ENCODE data around the gene NRXN3. TPM values are rescaled to one million over a fixed set of nuclear protein-coding genes. Genes with fewer than 3 reads are reported as not detected.

The NRXN3 gene
- total RNA-seq, 1 experiment from 2014 or later = not detected

GRCh38 chr14:78638926-78639325 lies 468.8 kb downstream of the NRXN3 start:
- no TSS peak for BruUV-seq (replicated peaks)
- peaks cover 63% of the 10 kb centered on the region for H3K27me3 Mint-ChIP-seq (ENCODE audit: unreplicated experiment)
- H3K27ac Mint-ChIP-seq (ENCODE audit: unreplicated experiment) = no peak overlapping the region
- intact Hi-C loops (cut with micrococcal nuclease; ENCODE audit: unreplicated experiment) = no loop called here
- no peaks in the 10 kb centered on the region for H3K4me1 Mint-ChIP-seq (ENCODE audit: low read depth, unreplicated experiment)
- H3K4me3 Mint-ChIP-seq (ENCODE audit: low read depth, unreplicated experiment) = no peak overlapping the region
- CTCF ChIA-PET = no interaction called here
- no peaks in the 10 kb centered on the region for H3K36me3 Mint-ChIP-seq (ENCODE audit: insufficient read depth, unreplicated experiment)
- H3K9me3 Mint-ChIP-seq (ENCODE audit: low read depth, unreplicated experiment) = no peaks in the 10 kb centered on the region
- DNase-seq = no peak
- no peak for TF ChIP-seq CTCF (IDR thresholded peaks at IDR 0.05; ENCODE audit: unreplicated experiment)

- CTCF ChIA-PET = no interaction called here
- no peaks in the 10 kb centered on the region for H3K36me3 Mint-ChIP-seq (ENCODE audit: insufficient read depth, unreplicated experiment)
- DNase-seq = no peak
- H3K9me3 Mint-ChIP-seq (ENCODE audit: low read depth, unreplicated experiment) = no peaks in the 10 kb centered on the region
- peaks cover 53% of the 10 kb centered on the region for H3K27me3 Mint-ChIP-seq (ENCODE audit: unreplicated experiment)
- BruUV-seq (replicated peaks) = no TSS peak
- H3K4me3 Mint-ChIP-seq (ENCODE audit: low read depth, unreplicated experiment) = no peak overlapping the region
- no peak for TF ChIP-seq CTCF (IDR thresholded peaks at IDR 0.05; ENCODE audit: unreplicated experiment)
- no peaks in the 10 kb centered on the region for H3K4me1 Mint-ChIP-seq (ENCODE audit: low read depth, unreplicated experiment)
- intact Hi-C loops (cut with micrococcal nuclease; ENCODE audit: unreplicated experiment) = no loop called here
- no peak overlapping the region for H3K27ac Mint-ChIP-seq (ENCODE audit: unreplicated experiment)
These were observed 474.8 kb downstream of the NRXN3 start for GRCh38 chr14:78644824-78645559.

GRCh38 chr14:78652727-78653126 lies 482.6 kb downstream of the NRXN3 start:
- CTCF ChIA-PET = no interaction called here
- TF ChIP-seq CTCF (IDR thresholded peaks at IDR 0.05; ENCODE audit: unreplicated experiment) = no peak
- Mint-ChIP-seq H3K36me3 (ENCODE audit: insufficient read depth, unreplicated experiment) (no peaks in the 10 kb centered on the region), H3K4me3 (ENCODE audit: low read depth, unreplicated experiment) (no peak overlapping the region), H3K4me1 (ENCODE audit: low read depth, unreplicated experiment) (no peaks in the 10 kb centered on the region), H3K9me3 (ENCODE audit: low read depth, unreplicated experiment) (peaks cover under 1% of the 10 kb centered on the region), H3K27ac (ENCODE audit: unreplicated experiment) (no peak overlapping the region), H3K27me3 (ENCODE audit: unreplicated experiment) (peaks cover 65% of the 10 kb centered on the region)
- BruUV-seq (replicated peaks) = no TSS peak
- intact Hi-C loops (cut with micrococcal nuclease; ENCODE audit: unreplicated experiment) = no loop called here
- DNase-seq = no peak

GRCh38 chr14:78653173-78653572 lies 483.0 kb downstream of the NRXN3 start:
- no peaks in the 10 kb centered on the region for H3K4me1 Mint-ChIP-seq (ENCODE audit: low read depth, unreplicated experiment)
- no TSS peak for BruUV-seq (replicated peaks)

More at GRCh38 chr14:78653173-78653572, 483.0 kb downstream of the NRXN3 start:
- Mint-ChIP-seq H3K27me3 (ENCODE audit: unreplicated experiment) (peaks cover 69% of the 10 kb centered on the region), H3K4me3 (ENCODE audit: low read depth, unreplicated experiment) (no peak overlapping the region), H3K27ac (ENCODE audit: unreplicated experiment) (no peak overlapping the region), H3K36me3 (ENCODE audit: insufficient read depth, unreplicated experiment) (no peaks in the 10 kb centered on the region), H3K9me3 (ENCODE audit: low read depth, unreplicated experiment) (peaks cover 3% of the 10 kb centered on the region)
- no peak for TF ChIP-seq CTCF (IDR thresholded peaks at IDR 0.05; ENCODE audit: unreplicated experiment)
- intact Hi-C loops (cut with micrococcal nuclease; ENCODE audit: unreplicated experiment) = no loop called here
- CTCF ChIA-PET = no interaction called here
- no peak for DNase-seq
